ENCODE measurements around the gene MMP24.
"Not testable (repeated sequence)": the region's sequence is repeated elsewhere in the genome, so short reads cannot be mapped to it uniquely, and the experiment has no call there.

Gene MMP24

DNA sequence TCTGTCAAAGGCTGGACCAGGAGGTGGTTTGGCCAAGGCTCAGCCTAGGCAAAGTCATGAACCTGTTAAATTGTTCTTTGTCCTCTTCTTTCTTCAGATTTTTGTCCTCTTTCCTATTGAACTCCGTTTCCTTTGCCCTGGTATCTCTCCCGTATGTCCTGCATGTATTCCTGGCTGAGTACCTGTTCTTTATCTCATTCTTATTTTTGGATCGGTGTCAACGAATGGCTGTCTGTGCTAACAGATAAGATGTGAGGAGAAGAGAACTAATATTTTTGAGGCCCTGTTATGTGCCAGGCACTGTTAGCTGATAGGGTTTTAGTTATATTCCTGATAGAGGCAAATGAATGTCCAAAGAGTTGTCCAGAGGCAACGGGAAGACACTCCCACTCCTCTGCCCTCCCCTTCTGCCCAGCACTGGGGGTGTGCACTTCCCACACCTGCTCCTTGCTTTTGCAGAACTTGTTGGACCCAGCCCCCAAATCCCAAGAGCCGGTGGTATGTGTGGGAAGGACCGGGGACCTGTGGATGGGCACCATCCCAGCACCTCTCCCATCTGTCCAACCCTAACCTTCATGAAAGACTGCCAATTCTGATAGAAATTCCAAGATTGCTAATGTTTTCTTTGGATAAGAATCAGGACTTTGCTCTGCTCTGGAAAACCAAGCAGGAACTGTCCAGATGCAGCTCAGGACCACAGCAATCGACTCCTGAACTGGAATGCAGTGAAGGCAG lies 30.9 kb downstream of the MMP24 start:
- DNase-seq (ENCODE audit: low read depth in 2 of 2): no peak

DNA sequence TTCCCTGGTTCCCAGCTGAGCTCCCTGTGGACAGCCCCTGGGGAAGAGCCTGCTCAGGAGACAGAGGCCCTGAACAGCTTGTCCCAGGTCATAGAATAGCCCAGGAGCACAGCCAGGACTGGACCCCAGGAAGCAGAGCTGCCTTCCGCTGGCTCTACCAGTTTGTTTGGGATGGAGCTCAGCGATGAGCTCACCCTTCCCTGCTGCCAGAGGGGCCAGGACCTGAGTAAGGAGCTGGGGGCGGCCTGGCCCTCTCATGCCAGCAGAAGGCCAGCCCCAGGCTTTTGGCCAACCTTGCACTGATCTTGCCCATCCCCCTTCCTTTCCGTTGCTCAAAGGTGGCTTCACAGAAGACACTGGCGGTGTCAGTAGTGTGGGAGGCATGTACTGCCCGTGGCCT lies 33.9 kb downstream of the MMP24 start:
- no peak for DNase-seq (ENCODE audit: low read depth in 2 of 2)

DNA sequence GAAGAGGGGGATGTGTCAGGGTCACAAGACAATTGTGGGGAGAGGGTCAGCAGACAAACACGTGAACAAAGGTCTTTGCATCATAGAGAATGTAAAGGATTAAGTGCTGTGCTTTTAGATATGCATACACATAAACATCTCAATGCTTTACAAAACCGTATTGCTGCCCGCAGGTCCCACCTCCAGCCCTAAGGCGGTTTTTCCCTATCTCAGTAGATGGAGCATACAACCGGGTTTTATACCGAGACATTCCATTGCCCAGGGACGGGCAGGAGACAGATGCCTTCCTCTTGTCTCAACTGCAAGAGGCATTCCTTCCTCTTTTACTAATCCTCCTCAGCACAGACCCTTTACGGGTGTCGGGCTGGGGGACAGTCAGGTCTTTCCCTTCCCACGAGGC lies 35.8 kb downstream of the MMP24 start:
- DNase-seq (ENCODE audit: low read depth in 2 of 2): not testable (repeated sequence)

DNA sequence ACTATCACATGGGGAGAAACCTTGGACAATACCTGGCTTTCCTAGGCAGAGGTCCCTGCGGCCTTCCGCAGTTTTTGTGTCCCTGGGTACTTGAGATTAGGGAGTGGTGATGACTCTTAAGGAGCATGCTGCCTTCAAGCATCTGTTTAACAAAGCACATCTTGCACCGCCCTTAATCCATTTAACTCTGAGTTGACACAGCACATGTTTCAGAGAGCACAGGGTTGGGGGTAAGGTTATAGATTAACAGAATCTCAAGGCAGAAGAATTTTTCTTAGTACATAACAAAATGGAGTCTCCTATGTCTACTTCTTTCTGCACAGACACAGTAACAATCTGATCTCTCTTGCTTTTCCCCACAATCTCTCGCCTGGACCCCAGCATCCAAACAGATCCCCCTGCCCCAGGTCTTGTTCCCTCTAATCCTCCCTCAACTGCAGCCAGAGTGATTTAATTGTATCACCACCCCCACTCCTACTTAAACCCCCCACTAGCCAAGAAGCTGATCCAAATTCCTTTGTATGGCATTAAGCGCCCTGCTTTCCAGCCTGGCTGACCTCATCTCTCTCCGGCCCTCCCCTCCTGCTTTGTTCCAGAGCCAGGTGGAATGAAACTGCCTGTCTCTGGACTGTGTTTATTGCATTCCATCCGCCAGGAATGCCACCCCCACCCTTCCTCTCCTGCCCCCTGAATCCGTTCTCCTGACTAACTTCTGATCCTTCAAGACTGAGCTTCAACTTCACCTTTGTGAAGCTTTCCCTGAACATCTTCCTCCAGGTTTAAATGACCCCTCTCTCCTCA lies 36.4 kb downstream of the MMP24 start:
- not testable (repeated sequence) for DNase-seq (ENCODE audit: low read depth in 2 of 2)

DNA sequence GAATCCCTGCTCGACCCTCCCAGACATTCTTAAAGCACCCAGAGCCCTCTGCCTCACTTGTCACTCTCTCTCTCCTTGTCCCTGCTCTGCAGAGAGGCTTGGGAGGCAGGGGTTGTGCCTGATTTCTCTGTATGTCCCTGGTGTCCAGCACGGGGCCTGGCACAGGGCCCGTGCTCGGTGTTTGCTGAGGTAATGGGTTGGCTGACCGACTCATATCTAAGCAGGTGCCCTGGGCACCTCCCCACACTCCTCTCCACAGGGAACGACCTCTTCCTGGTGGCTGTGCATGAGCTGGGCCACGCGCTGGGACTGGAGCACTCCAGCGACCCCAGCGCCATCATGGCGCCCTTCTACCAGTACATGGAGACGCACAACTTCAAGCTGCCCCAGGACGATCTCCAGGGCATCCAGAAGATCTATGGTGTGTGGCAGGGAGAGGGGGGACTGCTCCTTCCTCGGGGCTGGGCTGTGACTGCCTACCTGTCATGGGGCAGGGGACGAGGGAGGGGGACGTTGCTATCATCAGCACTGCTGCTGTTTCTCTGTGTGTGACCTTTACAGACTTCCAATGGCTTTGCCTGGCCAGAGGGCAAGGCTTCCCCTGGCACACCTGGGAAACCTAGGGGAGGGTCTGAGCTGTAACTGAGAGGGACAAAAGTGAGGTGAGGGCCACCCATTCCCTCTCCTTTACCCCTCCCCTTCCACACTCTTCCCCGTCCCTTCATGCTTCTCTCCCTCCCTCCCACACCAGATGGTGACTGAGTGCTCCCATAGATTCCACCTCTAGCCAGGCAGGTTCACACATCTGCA lies 37.2 kb downstream of the MMP24 start:
- DNase-seq (ENCODE audit: low read depth in 2 of 2): no peak

DNA sequence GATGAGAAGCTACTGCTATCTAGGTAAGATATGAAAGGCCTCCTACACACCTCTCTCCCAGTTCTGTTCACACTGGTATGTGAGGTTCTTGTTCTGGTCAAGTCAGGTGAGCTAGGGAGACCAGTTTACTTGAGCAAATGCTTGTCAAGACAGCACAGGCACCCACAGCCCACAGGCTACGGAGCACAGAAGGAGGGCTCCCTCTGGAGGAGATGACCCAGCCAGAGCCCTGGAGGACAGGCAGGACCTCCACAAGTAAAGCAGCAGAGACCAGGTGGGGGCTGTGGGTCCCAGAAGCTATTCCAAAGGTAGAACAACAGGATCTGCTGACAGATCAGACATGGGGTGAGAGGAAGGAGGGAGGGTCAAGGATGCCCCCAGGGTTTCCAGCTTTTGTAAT lies 38.3 kb downstream of the MMP24 start:
- no peak for DNase-seq (ENCODE audit: low read depth in 2 of 2)

DNA sequence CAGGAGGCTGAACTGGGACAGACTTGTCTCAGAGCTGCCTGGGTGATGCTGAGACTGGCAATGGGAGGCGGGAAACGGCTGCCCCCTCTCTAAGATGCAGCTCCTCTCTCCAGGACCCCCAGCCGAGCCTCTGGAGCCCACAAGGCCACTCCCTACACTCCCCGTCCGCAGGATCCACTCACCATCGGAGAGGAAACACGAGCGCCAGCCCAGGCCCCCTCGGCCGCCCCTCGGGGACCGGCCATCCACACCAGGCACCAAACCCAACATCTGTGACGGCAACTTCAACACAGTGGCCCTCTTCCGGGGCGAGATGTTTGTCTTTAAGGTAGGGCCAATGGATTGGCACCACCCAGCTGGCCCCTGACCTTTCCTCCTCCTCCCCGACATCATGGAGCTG lies 40.6 kb downstream of the MMP24 start:
- no peak for DNase-seq (ENCODE audit: low read depth in 2 of 2)

DNA sequence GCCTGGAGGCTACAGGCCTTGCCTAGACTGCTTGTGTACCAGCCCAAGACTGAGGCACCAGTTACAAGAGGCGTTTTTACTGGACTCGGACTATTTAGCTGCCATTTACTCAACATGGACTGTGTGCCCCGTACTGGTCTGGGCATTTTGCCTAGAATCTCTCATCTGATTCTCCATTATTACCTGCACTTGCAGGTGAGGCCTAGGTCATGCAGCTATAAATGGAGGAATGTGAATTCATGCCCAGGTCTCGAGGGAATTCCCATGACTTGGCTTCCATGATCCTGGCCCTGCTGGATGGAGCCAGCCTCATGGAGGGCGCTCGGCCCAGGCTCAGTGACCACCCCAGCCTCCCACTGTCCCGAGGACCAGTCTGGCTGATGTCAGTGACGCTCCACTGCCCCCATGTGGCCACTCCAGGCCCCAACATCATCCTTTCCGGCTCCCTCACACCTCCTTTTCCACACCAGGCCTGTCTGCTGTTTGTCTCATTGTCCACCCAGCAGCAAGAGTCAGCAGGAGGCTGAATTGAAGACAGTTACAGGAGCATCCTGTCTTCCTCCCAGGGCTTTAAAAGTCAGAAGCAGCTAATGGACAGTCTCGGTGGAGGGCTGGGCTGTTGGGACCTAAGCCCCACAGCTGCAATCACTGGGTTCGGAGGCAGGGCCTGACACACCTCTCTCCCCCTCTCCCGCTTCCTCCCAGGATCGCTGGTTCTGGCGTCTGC lies 42.7 kb downstream of the MMP24 start:
- DNase-seq (ENCODE audit: low read depth in 2 of 2): peak in 1 of 2 donors; percentile 32

DNA sequence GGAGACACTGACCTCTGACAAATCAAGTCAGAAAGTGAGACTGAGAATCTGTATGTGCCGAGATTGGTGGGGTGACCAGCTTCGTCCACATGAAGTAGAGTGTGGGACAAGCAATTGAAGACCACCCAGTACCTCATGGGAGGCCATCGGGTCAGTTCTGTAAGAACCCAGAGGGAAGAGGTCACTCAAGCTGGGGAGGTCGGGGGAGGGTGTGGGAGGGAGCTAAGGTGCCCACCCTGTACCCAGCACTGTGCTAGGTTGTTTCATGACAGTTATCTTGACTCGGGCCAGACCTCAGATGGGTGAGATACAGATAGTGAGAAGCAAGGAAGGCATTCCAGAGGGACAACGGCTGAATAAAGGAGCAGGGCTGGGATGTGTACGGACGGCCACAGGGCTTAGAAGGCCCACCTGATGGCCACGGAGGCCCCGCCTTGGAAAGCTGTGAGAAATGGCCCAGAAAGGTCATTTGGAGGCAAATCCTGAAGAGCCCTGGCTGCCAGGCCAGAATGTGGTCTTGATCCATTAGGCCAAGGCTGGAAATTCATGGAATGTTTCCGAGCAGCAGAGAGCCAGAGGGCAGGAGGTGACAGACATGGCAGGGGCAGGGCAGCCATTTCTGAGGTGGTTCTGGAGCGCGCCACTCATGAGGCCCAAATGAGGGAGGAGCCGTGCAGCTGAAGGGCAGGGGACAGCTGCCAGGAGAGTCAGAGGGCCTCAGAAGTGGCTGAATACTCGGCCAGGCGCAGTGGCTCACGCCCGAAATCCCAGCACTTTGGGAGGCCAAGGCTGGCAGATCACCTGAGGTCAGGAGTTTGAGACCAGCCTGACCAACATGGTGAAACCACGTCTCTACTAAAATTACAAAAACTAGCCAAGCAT lies 43.8 kb downstream of the MMP24 start:
- DNase-seq (ENCODE audit: low read depth in 2 of 2): no peak

DNA sequence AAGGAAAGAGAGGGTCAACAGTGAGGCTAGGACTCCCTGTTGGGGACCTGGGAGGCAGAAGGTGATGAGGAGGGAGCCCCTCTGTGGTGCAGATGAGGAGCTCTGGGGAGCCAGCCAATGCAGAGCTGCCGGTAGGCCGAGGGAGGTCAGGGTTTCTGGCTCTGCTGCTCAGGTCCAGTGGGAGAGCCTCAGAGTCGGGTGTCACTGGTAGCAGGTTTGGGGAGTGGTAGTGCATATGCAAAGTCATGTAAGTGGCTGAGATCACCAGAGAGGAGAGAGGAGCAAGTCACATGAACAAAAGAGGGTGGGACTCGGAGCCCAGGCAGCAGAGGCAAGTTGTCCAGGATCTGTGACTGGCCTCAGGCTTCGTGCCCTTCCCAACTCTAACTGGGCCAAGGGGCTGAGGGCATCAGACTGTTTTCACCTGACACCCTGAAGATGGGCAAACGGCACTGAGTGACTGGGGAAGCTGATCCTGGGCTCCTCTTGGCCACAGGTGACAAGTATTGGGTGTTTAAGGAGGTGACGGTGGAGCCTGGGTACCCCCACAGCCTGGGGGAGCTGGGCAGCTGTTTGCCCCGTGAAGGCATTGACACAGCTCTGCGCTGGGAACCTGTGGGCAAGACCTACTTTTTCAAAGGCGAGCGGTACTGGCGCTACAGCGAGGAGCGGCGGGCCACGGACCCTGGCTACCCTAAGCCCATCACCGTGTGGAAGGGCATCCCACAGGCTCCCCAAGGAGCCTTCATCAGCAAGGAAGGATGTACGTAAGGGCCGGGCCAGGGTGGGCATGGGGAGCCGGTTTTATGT lies 44.8 kb downstream of the MMP24 start:
- no peak for DNase-seq (ENCODE audit: low read depth in 2 of 2)

DNA sequence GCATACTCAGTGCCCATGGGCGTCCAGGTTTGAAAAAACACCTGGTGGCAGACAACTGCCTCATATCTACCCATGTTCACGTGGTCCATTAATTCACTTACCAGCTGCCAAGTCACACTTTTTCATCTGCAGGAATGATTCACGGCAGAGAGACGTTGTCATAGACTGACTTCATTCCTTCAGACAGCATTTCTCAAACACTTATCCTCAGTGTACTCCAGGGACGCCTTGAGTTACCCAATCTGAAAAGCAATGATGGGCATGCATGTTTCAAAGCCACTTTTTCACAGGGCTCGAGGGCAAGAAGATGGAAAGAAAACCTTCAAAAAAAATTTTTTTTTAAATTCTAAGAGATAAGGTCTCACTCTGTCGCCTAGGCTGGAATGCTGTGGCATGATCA lies 45.4 kb downstream of the MMP24 start:
- DNase-seq (ENCODE audit: low read depth in 2 of 2): no peak

DNA sequence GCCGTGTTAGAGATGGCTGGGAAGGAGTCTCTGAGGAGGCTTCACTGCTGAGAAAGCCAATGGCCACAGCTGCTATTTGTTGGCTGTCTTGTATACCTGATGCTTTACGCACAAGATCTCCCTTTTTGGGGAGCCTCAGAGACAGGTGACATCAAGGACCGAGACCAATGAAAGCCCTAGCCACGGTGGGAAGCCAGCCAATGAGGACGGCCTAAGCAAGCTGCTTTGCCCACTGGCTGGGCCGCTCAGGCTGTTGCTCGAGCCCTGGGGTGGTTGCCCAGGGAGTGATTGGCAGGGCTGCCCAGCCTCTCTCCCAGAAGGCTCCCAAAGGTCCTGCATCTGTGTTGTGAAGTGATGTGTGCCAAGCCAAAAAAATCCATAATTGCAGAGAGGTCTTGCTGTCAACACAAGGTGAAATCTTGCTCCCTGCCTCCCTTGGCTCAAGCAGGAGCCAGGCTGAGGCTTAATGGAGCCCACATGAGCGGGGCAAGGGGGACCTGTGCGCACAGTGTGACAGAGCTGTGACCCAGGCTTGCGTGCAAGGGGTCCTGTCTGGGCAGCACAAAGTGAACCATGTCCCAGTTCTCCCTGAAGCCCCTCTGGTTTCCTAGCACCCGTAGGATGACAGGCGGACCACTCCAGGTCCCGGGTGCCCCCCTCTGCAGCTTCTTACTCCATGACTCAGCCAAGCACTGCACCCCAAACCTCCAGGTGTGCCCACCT lies 47.1 kb downstream of the MMP24 start:
- DNase-seq (ENCODE audit: low read depth in 2 of 2): no peak

DNA sequence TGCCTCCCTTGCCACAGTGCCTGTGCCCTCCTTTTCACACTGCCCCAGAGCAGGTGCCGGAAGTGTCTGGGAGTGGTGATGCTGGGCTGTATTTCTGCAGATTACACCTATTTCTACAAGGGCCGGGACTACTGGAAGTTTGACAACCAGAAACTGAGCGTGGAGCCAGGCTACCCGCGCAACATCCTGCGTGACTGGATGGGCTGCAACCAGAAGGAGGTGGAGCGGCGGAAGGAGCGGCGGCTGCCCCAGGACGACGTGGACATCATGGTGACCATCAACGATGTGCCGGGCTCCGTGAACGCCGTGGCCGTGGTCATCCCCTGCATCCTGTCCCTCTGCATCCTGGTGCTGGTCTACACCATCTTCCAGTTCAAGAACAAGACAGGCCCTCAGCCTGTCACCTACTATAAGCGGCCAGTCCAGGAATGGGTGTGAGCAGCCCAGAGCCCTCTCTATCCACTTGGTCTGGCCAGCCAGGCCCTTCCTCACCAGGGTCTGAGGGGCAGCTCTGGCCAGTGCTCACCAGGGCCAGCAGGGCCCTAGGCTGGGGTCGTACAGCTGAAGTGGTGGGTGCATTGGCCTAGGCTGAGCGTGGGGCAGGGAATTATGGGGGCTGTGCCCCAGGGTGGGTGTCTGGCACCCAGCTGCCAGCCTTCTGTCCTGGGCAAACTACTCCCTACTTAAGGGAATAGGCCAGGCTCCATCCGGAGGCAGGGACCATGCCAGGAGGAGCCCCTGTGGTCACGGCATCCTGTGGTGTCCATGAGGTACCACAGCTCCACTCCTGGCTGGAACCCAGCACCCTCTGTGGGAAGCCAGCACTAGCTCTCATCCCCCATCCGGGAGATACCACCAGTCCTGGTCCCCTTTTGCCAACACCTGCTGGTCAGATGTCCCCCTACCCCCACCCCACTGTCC lies 47.9 kb downstream of the MMP24 start:
- no peak for DNase-seq (ENCODE audit: low read depth in 2 of 2)

DNA sequence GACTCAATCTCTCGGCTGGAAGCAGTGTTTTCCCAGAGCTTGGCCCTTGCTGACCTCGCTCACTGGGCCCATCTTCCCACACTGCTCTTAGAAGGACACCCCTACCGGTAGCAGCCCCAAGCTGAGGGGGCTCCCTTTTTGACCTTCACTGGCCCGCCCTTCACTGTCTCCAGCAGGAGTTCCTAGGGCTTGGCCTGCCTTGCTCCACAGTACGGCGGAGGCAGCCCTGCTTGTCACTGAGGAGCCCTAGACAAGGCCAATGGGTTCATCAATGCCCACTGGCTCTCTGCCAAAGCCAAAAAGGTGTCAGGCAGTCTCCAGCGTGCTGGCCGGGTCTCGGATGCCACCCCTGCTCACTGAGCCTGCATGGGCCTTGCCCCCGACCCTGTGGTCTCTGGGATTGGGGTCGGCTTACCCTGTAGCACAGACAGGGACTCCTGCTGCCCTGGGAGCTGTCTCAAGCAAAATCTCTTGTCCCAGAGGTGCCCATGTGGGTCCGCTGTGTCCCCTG lies 49.3 kb downstream of the MMP24 start:
- no peak for DNase-seq (ENCODE audit: low read depth in 2 of 2)

DNA sequence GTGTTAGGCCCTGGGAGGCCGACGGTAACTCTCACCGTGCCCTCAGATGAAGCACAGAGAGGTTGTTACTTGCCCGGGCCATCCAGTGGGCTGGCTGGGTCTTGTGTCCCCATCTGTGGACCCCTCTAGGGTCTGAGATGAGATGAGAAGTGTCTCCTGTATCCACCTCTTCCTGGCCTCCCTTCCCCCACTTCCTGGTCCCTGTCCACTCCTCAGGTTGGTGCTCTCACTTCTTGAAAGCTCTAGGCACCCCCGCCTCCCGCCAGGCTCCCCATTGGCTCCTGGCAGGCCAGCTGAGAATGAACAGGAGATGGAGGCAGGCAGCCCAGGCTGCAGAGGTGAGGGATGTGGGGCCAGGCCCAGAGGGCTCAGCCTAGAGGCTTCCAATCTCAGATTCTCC lies 49.9 kb downstream of the MMP24 start:
- no peak for DNase-seq (ENCODE audit: low read depth in 2 of 2)

DNA sequence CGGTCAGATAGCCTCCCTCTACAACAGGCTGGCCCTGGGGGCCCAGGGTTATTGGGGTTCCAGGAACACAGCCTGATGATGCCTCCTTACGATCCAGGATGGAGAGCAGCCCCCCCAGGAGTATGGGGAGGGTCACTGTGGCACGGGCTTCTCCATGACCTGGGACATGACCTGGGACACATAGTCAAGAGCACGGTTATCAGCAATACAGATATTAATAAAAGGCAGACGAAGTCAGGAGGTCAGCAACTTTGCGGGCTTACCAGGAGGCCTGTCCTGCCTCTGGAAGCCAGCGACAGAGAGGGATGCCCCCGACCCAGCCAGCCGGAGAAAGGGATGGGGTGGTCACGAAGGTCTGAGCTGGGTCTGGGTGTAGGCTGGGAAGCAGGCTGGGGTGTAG lies 50.6 kb downstream of the MMP24 start:
- DNase-seq (ENCODE audit: low read depth in 2 of 2): no peak

DNA sequence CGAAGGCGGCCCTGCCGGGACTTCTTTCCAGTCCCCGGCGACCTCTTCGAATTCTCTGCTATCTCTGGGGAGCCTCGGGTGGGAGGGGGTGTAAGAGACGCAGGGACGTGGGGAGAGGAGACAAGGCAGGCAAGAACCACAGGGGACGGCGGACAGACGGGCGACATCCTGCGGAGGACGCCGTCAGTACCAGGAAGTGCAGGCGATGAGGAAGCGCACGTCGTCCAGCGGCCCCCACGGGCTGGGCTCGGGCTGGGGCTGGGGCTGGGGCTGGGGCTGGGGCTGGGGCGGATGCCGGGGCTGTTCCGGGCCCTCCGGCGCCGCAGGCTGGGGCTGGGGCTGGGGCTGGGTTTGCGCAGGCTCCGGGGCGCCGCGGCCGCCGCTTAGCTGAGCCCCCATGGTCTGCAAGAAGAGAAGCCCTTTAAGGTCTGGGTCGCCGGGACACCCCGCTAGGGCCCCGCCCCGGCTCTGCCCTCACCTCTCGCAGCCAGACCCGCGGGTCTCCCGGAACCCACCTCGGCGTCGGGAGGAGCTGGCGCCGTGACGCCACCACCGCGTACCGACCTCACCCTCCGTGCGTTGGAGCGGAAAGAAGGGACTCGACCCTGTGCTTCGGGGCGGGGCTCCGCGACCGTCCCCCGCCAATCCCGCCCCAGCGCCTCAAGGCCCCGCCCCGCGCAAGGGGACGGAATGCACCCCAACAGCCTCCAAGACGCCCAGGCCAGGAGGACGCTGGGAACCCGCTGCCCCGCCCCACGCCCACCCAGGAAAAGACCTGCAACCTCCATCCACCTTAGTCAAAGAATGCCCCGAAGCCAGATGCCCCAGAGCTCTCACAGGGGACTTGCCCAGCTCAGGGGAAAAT lies 51.3 kb downstream of the MMP24 start, which contains the start of gene MMP24OS:
TSS of gene MMP24OS (minus strand) at position 592 of the 865 bp plus-strand sequence. CDS start at position 399, 193 bp downstream.
- DNase-seq (ENCODE audit: low read depth in 2 of 2): peak; percentile 78 to 85
